HG03039 (cell line): ENCODE data around the gene CD300LF.

Source experiments
- ATAC-seq: cut with Tn5 transposase; IDR thresholded peaks from one replicate; pipeline ENCODE4 v1.9.1; 2021; ENCODE audit warnings: mild to moderate bottlenecking, moderate library complexity; ENCODE audit not compliant: unreplicated experiment

Gene CD300LF

GRCh38 chr17:74712756-74713155 lies at the start of gene CD300LF:
CD300LF (minus strand) TSS chr17:74712923; CDS start chr17:74712866, 57 bp downstream.
- ATAC-seq, result no peak

DNA sequence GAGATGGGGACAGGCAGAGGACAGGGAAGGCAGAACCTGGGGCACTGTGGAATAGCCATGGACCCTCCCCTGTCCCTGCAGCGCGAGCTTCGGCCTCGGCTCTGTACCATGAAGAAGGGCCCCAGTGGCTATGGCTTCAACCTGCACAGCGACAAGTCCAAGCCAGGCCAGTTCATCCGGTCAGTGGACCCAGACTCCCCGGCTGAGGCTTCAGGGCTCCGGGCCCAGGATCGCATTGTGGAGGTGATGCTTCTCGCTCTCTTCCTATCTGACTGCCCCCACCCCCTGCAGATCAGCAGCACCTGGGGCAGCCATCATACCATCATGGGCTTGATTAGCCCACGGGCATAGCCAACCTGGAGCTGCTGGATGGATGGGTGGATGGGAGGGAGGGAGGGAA lies 49.2 kb upstream of the CD300LF start:
- no peak for ATAC-seq

DNA sequence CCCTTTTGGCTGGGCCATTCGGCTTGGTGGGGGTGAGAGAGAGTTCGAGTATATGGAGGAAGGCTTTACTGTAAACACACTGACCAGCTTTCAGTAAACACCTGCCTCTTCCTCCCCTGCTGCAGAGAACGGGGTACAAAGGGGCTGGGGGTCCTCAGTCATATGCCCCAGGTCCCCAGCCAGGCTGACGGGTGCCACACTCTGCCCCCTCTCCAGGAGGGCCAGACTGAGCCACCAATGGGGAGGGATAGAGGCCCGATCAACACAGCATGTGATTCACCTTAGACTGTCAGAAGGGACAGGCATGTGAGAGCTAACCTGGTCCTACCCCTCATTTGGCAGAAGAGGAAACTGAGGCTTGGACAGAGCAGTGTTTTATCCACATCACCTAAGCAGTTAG lies 48.7 kb upstream of the CD300LF start:
- ATAC-seq, result no peak

GRCh38 chr17:74760404-74761105 lies 47.8 kb upstream of the CD300LF start:
- no peak for ATAC-seq

DNA sequence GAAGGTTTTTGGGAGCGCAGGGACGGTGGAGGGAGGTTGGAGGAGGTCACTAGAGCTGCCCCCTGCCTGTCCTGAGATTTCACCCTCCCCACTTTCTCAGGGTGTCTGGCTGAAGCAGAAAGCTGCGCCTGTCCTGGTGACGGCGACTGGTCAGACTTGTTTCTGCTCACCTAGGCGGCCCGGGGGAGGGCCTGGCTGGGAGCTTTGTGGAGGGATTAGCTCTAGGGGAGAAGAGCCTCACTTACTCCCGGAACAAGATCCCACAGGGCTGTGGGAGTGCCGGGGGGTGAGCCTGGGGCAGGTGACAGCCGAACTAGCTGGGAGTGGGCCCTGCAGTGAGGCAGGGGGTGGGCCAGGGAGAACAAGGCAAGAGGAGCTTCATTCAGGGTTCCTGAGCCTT lies 47.2 kb upstream of the CD300LF start:
- no peak for ATAC-seq

DNA sequence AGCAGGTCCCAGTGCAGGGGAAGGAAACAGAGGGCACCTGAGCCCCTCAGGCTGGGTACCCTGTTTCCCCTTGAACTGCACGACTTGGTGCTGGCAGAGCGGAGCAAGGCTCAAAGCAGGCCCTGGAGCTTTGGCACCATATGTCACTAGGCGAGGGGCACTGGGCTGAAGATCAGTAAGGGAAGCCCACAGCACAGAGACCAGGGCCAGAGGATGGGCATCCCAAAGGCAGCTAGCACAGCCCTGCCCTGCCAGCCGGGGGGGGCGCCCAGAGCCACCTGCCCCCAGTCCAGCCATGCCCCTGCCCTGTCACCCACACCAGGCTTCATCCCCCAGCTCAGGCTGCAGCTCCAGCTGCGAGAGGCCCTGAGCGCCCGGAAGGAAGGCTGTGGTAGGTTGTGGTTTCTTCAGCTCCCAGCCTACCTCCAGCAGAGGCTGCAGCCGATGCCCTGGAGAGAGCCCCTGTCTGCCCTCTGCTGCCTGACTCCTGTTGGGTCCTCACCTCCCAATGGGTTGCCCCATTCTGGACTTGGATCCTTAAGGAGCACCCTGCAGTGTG lies 46.6 kb upstream of the CD300LF start:
- ATAC-seq, result no peak

DNA sequence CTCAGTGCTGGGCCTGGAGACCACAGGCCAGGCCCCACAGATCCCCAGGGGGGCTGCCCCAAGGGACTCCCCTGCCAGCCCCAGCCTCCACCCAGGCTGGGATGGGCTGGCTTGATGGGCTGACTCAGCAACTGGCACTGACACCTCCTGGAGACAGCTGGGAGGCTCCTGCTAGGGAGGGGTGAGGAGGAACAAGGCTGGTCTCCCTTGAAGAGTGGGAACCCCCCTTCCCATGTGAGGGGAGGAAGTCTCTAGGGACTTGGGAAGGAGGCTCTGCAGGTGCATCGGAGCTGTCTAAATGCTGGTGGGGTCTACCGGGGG lies 46.1 kb upstream of the CD300LF start:
- ATAC-seq, result no peak

DNA sequence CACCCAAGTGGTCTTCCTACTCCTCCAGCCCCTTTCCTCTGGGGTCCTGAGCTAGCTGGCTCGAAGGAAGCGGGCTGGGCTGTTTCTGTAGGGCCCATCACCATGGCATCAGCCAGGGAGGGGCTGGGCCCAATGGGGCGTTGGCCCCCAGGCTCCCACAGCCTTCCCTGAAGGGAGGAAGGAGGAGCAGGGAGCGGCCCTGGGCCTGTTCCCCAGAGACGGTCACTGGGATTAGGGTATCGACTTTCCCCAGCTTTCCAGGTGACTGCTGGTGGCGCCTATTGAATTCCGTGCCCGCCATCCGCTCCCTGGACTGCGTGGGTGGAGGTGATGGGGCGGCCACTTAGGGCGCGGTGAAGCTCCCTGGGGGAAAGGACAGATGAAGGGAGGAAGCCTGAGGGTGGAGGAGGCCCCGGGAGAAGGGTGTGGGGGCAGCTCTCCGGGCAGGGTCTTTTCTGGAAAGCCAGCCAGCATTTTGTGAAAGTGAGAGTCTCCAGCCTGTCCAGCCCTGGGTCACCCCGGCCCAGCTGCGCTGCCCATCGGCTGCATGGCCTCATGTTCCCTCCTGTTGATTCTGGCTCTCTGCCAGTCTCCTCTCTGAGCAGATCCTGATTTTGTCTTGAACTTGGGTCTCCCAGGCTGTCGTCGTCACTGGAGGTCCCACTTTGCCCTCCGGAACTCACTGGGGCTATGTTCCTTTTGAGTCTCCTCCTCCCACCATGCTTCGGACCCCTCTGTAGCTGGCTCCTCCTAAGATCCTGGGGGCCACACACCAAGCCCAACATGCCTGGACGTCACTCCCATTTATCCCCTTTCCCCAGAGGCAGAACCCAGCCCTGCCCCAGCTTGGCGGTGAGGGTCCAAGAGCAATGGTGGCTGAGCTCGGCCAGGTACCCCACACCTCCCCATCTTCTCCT lies 45.5 kb upstream of the CD300LF start:
- ATAC-seq, result no peak

DNA sequence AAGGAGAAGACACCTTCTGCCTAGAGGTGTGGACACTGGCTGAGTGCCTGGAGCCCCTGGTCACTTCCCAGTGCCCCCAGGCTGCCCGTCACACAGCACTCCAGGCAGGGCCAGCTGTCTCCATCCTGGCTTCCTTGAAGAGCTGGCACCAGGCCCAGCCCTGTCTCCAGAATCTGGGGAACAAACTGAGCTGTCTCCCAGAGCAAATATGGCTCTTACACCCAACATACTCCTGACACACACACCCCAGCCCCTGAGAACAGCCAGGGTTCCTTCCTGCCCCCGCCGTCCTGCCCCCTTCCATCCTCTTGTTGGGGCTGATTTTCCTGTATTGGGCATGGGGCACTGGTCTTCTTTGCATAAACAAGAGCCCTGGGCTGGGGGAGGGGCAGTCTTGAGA lies 44.8 kb upstream of the CD300LF start:
- ATAC-seq, result no peak

GRCh38 chr17:74756891-74757290 lies 44.2 kb upstream of the CD300LF start:
- no peak for ATAC-seq

GRCh38 chr17:74755533-74755932 lies 42.8 kb upstream of the CD300LF start:
- no peak for ATAC-seq

GRCh38 chr17:74754832-74755231 lies 42.1 kb upstream of the CD300LF start:
- ATAC-seq, result no peak

DNA sequence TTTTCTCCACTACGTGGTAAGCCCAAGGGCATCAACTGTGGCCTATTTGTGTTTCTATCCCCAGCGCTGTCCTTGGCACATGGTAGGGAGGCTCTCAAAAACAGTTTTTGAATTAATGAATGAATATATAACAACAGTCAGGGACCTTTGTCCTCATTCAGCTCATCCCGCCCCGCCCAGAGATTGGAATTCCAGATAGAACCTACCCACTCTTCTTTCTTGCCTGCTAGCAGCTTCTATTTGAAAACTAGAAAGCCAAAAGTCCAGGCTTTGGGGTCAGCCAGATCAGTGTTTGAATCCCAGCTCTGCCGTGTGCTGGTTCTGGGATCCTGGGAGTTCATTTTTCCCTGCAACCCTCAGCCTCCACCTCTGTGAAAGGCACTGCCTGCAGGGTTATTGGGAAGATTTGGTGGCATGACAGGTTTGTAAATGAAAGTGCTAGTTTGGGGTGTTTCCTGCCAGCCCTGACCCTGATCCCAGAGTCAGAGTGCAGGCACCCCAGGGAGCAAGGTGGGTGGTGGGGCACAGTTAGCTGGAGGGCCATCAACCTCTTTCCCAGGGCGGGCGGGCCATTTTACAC lies 40.2 kb upstream of the CD300LF start:
- no peak for ATAC-seq

DNA sequence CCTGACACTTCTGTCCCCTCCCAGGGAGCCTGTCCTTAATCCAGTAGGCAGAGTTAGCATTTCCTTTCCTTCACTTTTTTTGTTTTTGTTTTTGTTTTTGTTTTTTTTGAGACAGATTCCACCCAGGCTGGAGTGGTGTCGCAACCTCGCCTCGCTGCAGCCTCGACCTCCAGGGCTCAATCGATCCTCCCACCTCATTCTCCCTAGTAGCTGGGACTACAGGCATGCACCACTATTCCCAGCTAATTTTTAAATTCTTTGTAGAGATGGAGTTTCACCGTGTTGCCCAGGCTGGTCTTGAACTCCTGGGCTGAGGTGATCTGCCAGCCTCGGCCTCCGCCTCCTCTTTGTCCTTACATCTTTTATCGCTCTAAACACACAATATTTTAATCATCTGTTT lies 39.7 kb upstream of the CD300LF start:
- ATAC-seq, result no peak

GRCh38 chr17:74750327-74751069 lies 37.8 kb upstream of the CD300LF start:
- no peak for ATAC-seq

DNA sequence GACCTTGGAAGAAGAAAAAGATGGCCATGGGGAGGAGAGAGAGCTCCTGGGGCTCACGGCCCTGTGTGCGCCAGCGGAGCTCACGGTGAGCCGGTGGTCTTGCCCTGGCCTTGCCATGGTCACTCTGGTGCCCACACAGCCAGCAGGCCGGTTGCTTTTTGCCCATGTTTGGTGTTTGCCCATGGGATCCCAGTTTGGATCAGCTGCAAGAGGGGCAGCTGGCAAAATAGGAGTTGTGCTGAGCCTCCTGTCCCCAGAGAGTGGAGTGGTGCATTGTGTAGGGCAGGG lies 37.3 kb upstream of the CD300LF start:
- ATAC-seq, result no peak

- no peak for ATAC-seq
These were observed 36.7 kb upstream of the CD300LF start for GRCh38 chr17:74749279-74750038.

GRCh38 chr17:74748529-74749278 lies 36.0 kb upstream of the CD300LF start, which contains the start of gene NHERF1:
NHERF1 (plus strand) TSS chr17:74748628; CDS start chr17:74748847, 219 bp downstream.
- ATAC-seq, result peak; percentile 92

GRCh38 chr17:74748279-74748528 lies 35.5 kb upstream of the CD300LF start:
- no peak for ATAC-seq

DNA sequence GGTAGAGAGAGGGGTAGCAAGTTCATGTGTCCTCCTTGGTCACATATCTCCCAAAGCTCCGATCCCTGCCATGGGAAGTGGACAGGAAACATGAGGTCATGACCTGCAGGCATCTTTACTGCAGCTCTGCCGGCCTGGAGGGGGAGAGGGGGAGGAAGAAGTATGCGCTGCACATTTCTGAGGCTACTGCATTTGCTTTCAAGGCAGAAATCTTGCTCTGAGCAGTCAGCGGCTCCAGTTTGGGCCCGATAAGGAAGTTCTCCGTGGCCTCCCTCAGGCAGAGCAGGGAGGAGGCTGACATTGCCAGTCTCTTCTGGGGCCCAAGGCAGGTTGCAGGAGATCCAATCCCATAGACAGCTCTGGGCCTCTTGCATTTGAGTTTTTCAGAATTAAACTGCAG lies 34.2 kb upstream of the CD300LF start:
- ATAC-seq, result no peak
